Endothelial cell of umbilical vein (primary cell): ENCODE results near the gene UTRN. TPM values are rescaled to one million over a fixed set of nuclear protein-coding genes. Genes with fewer than 3 reads are reported as not detected.

Experiments used
- BruUV-seq: library from RNA; stranded (reverse); fragments of 400-500 nt; replicated peaks from 2 replicates; lab custom pipeline; 2021; lab: Mats Ljungman, UMichigan
- CTCF ChIA-PET: fragments of 300-600, 350-600 bp; sonication (Branson Sonifier 250); formaldehyde crosslinking; loops from one replicate; lab custom pipeline; 2021; ENCODE audit warnings: antibody characterized with exemption, inconsistent platforms; lab: Charles Lee
- POLR2A ChIA-PET: fragments of 300-600, 350-600 bp; sonication (Branson Sonifier 250); formaldehyde crosslinking; loops from one replicate; lab custom pipeline; 2021; ENCODE audit warnings: antibody characterized with exemption, inconsistent platforms; lab: Charles Lee
- DNase-seq: peaks from one replicate; pipeline ENCODE4 v3.0.0-alpha.2; 2011; ENCODE audit warnings: low read depth, low spot score
- FAIRE-seq: peaks from 2 replicates; lab custom pipeline; 2011; peaks lifted over from hg19 to GRCh38; lab: Jason Lieb, UNC
- H2AFZ ChIP-seq: 2 replicates; pipeline ENCODE4 v1.6.0; 2012; ENCODE audit warnings: low read depth, low read length, control low read depth, inconsistent platforms
- H3K27ac ChIP-seq: 2 replicates; pipeline ENCODE4 v1.5.1; 2011; ENCODE audit warnings: low read depth, mild to moderate bottlenecking, control low read depth, low read length, moderate library complexity; ENCODE audit not compliant: insufficient read depth
- H3K27me3 ChIP-seq, 2 experiments: 2 replicates each; pipeline versions ENCODE4 v1.6.0 to v1.6.1; 2011; ENCODE audit warnings: low read length in 2 of 2, mixed read lengths in 1 of 2; ENCODE audit not compliant: control insufficient read depth in 2 of 2, insufficient read depth in 2 of 2
- H3K36me3 ChIP-seq, 2 experiments: 2 replicates in 1 of 2; 3 replicates in 1 of 2; pipeline ENCODE4 v1.5.1; 2011; ENCODE audit warnings: low read length in 2 of 2, mild to moderate bottlenecking in 1 of 2, moderate library complexity in 1 of 2; ENCODE audit not compliant: control insufficient read depth in 2 of 2, insufficient read depth in 2 of 2; ENCODE audit errors: extremely low read depth in 1 of 2
- H3K4me1 ChIP-seq: 3 replicates; pipeline ENCODE4 v1.5.1; 2011; ENCODE audit warnings: mild to moderate bottlenecking, low read length; ENCODE audit not compliant: control insufficient read depth, insufficient read depth; ENCODE audit errors: extremely low read depth
- H3K4me2 ChIP-seq: 2 replicates; pipeline ENCODE4 v1.6.1; 2011; ENCODE audit warnings: low read length, control low read depth, mixed read lengths; ENCODE audit not compliant: insufficient read depth
- H3K4me3 ChIP-seq, 3 experiments: fragments of 200-600 bp in 1 of 3; sonication (generic), shearing (Covaris generic) in 1 of 3; replicated peaks in 1 of 3; 2 replicates each; pipeline ENCODE4 v1.5.1; 2011 to 2016; ENCODE audit warnings: control low read depth in 3 of 3, low read length in 3 of 3, mild to moderate bottlenecking in 2 of 3, inconsistent platforms in 1 of 3, low read depth in 1 of 3, moderate library complexity in 1 of 3; ENCODE audit not compliant: insufficient read depth in 1 of 3
- H3K79me2 ChIP-seq: 2 replicates; pipeline ENCODE4 v1.6.0; 2012; ENCODE audit warnings: low read length, inconsistent platforms; ENCODE audit not compliant: control insufficient read depth, insufficient read depth
- H3K9ac ChIP-seq: replicated peaks from 2 replicates; pipeline ENCODE3; 2011; ENCODE audit warnings: low read length, control low read depth; ENCODE audit not compliant: insufficient read depth; ENCODE audit errors: extremely low read depth
- H3K9me1 ChIP-seq: replicated peaks from 3 replicates; pipeline ENCODE4 v1.6.0; 2011; ENCODE audit warnings: mild to moderate bottlenecking, low read length; ENCODE audit not compliant: control insufficient read depth, insufficient read depth; ENCODE audit errors: extremely low read depth
- H3K9me3 ChIP-seq: replicated peaks from 2 replicates; pipeline ENCODE4 v1.5.1; 2012; ENCODE audit warnings: low read length, inconsistent platforms; ENCODE audit not compliant: control insufficient read depth, insufficient read depth
- H4K20me1 ChIP-seq: replicated peaks from 2 replicates; pipeline ENCODE3; 2011; ENCODE audit warnings: mild to moderate bottlenecking, low read length; ENCODE audit not compliant: control insufficient read depth, insufficient read depth; ENCODE audit errors: extremely low read depth
- GATA2 ChIP-seq: IDR thresholded peaks from 2 replicates; pipeline ENCODE4 v1.7.0; 2011; ENCODE audit warnings: low read depth, mild to moderate bottlenecking, moderate library complexity, mixed read lengths, low read length; ENCODE audit not compliant: insufficient read length, insufficient read depth
- MAX ChIP-seq: IDR thresholded peaks from 2 replicates; pipeline ENCODE4 v1.6.1; 2011; ENCODE audit not compliant: insufficient read depth, insufficient read length
- MYC ChIP-seq: IDR thresholded peaks from one replicate; pipeline ENCODE4 v1.6.1; 2011; ENCODE audit warnings: mild to moderate bottlenecking, low read depth, low read length
- dilution Hi-C: fragments of 300-500 bp; cut with MboI; formaldehyde crosslinking; loops from one replicate; pipeline ENCODE4 v1.15.0; 2019; ENCODE audit warnings: low sequenced_read_pairs; ENCODE audit not compliant: extremely low pct_ligation_motif_present
- intact Hi-C: fragments of 100-400 bp; cut with micrococcal nuclease; formaldehyde crosslinking; loops from one replicate; pipeline ENCODE4 v1.10.0; 2022
- polyA plus RNA-seq, 4 experiments: library from polyadenylated mRNA; depleted of rRNA in 3 of 4; stranded (reverse) in 3 of 4; unstranded in 1 of 4; fragments of >200 nt; gene quantifications; 2 replicates each; pipeline versions ENCODE4 v1.2.1 to v1.2.3, GENCODE V29; 2011 to 2012; ENCODE audit warnings: missing spikeins in 1 of 4
- total RNA-seq: library from RNA; stranded (reverse); gene quantifications from 2 replicates; pipeline ENCODE4 v1.2.3, GENCODE V29; 2021
- TF ChIP-seq, protein P1 (sequence below), 2 donors: IDR thresholded peaks; 1 replicate in 1 of 2; 2 replicates in 1 of 2; pipeline ENCODE4 v1.5.1; 2011; ENCODE audit warnings: low read length in 2 of 2, mild to moderate bottlenecking in 2 of 2, moderate library complexity in 2 of 2, control low read depth in 1 of 2, inconsistent platforms in 1 of 2, low read depth in 1 of 2; ENCODE audit not compliant: insufficient read depth in 1 of 2; ENCODE audit errors: extremely low read depth in 1 of 2

UTRN gene
- total and polyA plus RNA-seq, 2 donors (not counting 3 experiments of a cell fraction or from before 2014, with no cell fraction given), result 37.4 to 224 TPM

GRCh38 chr6:144305567-144305966 is 20.4 kb downstream of the UTRN start:
- intact Hi-C loops, result no loop called here
- BruUV-seq, result no TSS peak
- POLR2A ChIA-PET, result no interaction called here

More at GRCh38 chr6:144305567-144305966, 20.4 kb downstream of the UTRN start:
- DNase-seq (no peak), FAIRE-seq (no peak)
- no peaks in the 10 kb centered on the region for H4K20me1 ChIP-seq
- no peak overlapping the region for H3K9ac ChIP-seq
- peaks cover 19% of the 10 kb centered on the region for H3K79me2 ChIP-seq
- H3K27ac ChIP-seq, result no peak overlapping the region
- no peak overlapping the region for H3K4me3 ChIP-seq
- peaks cover 4 to 11% of the 10 kb centered on the region in 2 experiments for H3K36me3 ChIP-seq
- no peaks in the 10 kb centered on the region for H3K27me3 ChIP-seq
- TF ChIP-seq MAX (no peak), MYC (no peak), GATA2 (no peak)
- TF ChIP-seq, protein P1, sequence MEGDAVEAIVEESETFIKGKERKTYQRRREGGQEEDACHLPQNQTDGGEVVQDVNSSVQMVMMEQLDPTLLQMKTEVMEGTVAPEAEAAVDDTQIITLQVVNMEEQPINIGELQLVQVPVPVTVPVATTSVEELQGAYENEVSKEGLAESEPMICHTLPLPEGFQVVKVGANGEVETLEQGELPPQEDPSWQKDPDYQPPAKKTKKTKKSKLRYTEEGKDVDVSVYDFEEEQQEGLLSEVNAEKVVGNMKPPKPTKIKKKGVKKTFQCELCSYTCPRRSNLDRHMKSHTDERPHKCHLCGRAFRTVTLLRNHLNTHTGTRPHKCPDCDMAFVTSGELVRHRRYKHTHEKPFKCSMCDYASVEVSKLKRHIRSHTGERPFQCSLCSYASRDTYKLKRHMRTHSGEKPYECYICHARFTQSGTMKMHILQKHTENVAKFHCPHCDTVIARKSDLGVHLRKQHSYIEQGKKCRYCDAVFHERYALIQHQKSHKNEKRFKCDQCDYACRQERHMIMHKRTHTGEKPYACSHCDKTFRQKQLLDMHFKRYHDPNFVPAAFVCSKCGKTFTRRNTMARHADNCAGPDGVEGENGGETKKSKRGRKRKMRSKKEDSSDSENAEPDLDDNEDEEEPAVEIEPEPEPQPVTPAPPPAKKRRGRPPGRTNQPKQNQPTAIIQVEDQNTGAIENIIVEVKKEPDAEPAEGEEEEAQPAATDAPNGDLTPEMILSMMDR (IDR thresholded peaks at IDR 0.05; ENCODE audit: extremely low read depth in 1 of 2, insufficient read depth in 1 of 2, low read depth in 1 of 2, low read length in 2 of 2), result no peak
- H2AFZ ChIP-seq, result no peak overlapping the region
- H3K9me1 ChIP-seq, result no peaks in the 10 kb centered on the region
- H3K4me1 ChIP-seq, result no peaks in the 10 kb centered on the region
- CTCF ChIA-PET, result interaction anchor here (1.0 to 4.7 kb wide), 3 partner anchors 10 to 176 kb away, joined by 4 to 34 read pairs (median 4); no protein-coding TSS in a partner anchor
- dilution Hi-C loops, result no loop called here
- no peak overlapping the region for H3K4me2 ChIP-seq
- no peaks in the 10 kb centered on the region for H3K9me3 ChIP-seq
